GM21717 (cell line): ENCODE data around the gene TBR1.

Source experiments
- ATAC-seq: cut with Tn5 transposase; IDR thresholded peaks from one replicate; pipeline ENCODE4 v1.9.1; 2021; ENCODE audit warnings: mild to moderate bottlenecking, moderate library complexity; ENCODE audit not compliant: unreplicated experiment

TBR1 gene

GRCh38 chr2:161414042-161415033 is 1.8 kb upstream of the TBR1 start:
- peak; percentile 40 for ATAC-seq

GRCh38 chr2:161415034-161415986 is 787 bp upstream of the TBR1 start:
- ATAC-seq, result peak; percentile 49

GRCh38 chr2:161416708-161417437 is 776 bp downstream of the TBR1 start:
- ATAC-seq, result no peak

DNA sequence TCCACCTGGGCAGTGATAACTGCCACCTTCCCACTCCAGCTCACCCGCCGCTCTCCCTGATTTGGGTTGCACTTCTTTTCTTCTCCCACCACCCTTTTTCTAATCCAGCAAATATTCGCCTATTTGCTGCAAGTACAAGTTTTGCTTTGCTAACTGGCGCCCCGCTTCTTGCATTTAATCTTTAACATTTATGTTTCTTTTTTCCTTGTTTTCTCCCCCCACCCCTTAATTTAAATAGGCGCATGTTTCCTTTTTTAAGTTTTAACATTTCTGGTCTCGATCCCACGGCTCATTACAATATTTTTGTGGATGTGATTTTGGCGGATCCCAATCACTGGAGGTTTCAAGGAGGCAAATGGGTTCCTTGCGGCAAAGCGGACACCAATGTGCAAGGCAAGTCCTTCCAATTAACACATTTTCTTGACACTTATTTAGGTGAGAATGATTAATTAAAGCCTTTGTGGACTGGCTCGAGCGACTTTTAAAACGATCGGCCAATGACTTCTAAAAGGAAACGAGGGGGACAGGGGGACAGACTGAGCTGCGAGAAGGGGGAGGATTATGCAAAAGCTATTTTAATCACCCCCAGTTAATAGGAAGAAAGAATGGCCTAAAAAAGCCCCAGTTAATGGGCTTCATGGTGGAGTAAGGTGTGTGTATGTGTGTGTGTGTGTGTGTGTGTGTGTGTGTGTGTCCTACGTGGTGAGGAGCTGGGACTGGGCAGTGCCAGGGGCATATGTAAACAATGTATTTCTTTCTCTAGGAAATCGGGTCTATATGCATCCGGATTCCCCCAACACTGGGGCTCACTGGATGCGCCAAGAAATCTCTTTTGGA is 1.6 kb downstream of the TBR1 start:
- ATAC-seq, result no peak

DNA sequence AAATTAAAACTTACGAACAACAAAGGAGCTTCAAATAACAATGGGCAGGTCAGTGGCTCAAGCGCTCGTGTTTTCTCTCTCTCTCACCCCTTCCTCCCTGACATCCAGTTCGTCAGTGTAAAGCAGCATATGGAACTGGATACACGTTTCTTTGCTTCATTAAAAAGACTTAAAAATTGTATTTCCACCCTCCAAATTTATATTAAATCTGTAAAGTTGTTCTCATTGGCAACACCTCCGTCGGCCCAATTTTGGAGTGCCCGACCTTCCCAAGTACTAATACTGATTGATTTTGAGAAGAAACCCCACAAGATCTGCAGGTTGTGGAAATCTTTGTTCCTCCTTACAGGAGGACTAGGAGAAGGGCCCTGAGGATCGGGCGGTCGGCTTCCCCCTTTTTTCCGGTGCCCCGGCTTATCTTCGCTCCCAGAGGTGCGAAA is 2.2 kb downstream of the TBR1 start:
- no peak for ATAC-seq

GRCh38 chr2:161418715-161419637 is 2.9 kb downstream of the TBR1 start:
- ATAC-seq, result no peak

GRCh38 chr2:161419638-161420190 is 3.6 kb downstream of the TBR1 start:
- no peak for ATAC-seq

DNA sequence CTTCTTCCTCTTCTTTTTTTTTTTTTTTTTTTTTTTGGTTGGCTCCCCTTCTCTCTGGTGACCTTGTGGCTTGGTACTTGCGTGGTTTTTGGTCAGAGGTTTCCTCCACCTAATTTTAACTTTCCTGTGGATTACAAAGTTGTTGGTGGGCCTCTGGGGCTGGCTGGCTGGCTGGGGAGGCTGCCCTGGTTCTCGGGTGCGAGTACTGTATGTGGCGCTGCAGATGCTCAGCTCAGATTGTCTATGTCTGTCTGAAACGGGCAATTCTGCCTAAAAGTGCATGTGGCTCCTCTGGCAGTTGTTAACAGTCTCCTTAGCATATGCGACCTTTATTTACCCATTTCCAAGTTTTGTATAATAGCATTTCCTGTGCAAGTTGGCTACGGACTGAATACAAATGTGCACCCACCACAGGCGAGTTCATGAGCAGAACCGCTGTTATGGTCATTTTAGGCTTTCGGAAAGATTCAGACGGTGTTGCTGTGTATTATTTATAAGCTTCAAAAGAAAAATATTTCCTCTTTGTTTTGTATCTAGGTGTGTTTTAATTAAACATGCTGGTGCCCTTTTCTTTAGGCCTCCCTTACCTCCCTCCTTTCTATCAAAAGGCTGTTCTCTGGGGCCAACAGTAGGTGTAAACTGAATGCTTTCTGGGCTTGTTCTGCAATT is 4.4 kb downstream of the TBR1 start:
- no peak for ATAC-seq

DNA sequence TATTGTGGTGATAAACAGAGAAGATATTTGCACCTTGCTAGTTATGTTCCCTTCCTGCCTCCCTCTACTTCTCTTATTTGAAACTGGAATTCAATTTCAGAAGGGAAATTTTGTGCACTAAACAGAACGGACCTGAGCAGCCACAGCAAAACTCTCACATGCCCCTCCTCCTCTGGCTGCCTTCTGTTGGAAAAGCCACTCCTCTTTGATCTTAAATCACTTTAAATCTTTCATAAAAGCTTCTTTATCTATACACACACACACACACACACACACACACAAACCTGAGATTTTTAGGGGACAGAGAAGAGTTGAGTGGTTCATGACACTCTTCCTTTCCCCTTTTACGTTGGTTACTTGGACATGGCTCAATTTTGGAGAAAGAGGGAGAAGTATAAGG is 5.6 kb downstream of the TBR1 start:
- ATAC-seq, result no peak

DNA sequence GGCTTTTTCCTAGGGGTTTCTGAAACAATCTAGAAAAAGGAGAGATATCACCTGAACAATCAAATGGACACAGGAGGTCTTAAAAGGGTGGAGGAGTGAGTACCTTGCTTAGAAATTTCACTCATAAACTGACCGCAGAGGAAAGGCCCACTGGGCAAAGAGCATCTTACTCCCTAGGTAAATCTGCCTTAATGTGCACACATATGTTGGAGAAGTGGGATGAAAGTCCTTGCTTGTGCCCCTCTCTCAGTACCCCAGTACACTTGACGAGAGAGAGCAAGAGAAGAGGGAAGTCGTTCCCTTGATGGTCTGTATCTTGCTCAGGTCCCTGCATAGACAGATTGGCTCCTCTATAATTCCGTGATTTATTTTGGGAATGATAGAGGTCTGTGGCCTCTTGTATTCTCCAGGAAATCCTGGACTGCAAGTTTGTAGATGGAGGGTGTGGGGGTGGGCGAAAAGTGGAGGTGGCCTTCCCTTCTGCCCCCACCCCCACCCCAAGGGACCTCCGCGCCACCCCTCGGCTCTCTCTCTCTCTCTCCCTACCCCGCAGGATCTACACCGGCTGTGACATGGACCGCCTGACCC is 6.8 kb downstream of the TBR1 start:
- ATAC-seq, result no peak

- ATAC-seq, result no peak
Observed at GRCh38 chr2:161423421-161424393, 7.6 kb downstream of the TBR1 start.

- ATAC-seq, result no peak
Observed at GRCh38 chr2:161424394-161424769, 8.3 kb downstream of the TBR1 start.

GRCh38 chr2:161424891-161425727 is 9.0 kb downstream of the TBR1 start:
- ATAC-seq, result no peak

DNA sequence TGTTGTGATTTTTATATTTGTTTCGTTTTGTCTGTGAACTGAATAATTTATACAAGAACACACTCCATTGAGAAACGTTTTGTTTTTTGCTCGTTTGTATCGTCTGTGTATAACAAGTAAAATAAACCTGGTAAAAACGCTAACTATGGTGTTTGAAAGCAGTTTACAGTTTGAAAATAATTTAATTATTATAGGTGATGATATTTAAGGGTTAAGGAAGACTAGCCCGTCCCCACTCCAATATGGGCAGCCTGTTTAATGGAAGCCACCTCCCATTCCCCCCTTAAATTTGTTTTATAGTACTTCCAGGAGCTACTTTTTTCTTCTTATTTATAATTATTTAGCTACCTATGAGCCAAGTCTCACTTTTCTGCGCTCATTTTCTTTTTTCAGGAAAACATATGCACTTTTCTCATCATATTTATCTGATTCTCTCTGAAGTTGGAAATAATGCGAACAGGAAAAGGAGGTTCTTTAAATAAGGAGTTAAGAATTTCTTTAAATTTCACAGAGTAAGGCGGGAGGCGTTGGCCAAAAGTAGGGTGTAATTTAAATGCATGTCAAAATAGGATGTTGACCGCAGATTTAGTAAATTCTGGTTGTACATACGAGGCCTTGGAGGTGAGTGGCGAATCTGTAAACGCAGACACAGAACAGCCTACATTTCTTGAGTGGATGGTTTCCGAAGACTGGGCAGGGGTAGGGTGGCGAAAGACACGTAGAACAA is 9.8 kb downstream of the TBR1 start:
- no peak for ATAC-seq

GRCh38 chr2:161426455-161426921 is 10.4 kb downstream of the TBR1 start:
- no peak for ATAC-seq
